AG04449 (cell line): ENCODE measurements around the gene DCAF15.

Experiments
- CTCF ChIA-PET: fragments of 350-600 bp; formaldehyde crosslinking; extraction: SDS; loops from one replicate; lab custom pipeline; 2021; ENCODE audit warnings: antibody characterized with exemption; lab: Yijun Ruan, JAX
- POLR2A ChIA-PET: fragments of 400-600, 350-600 bp; formaldehyde crosslinking; extraction: SDS; loops from one replicate; lab custom pipeline; 2020; ENCODE audit warnings: antibody characterized with exemption, inconsistent platforms; lab: Yijun Ruan, JAX
- DNase-seq: peaks from one replicate; pipeline ENCODE4 v3.0.0-alpha.2; 2010; ENCODE audit warnings: low read depth, low spot score
- H3K4me3 ChIP-seq: 2 replicates; pipeline ENCODE4 v1.5.1; 2011; ENCODE audit warnings: low read depth, mild to moderate bottlenecking, control low read depth, low read length
- TF ChIP-seq, protein P1 (sequence below): IDR thresholded peaks from one replicate; pipeline ENCODE4 v1.5.1; 2011; ENCODE audit warnings: mild to moderate bottlenecking, moderate library complexity, low read length, control low read depth, inconsistent platforms; ENCODE audit not compliant: insufficient read depth; ENCODE audit errors: missing control alignments

The DCAF15 gene

GRCh38 chr19:13955662-13956364 is 3.5 kb downstream of the DCAF15 start:
- DNase-seq = no peak
- ChIA-PET CTCF (interaction anchor here (1.1 kb wide), 1 partner anchor 117 kb away, joined by 3 read pairs; the partner anchor contains the start of gene MISP3), POLR2A (no interaction called here)
- TF ChIP-seq, protein P1, sequence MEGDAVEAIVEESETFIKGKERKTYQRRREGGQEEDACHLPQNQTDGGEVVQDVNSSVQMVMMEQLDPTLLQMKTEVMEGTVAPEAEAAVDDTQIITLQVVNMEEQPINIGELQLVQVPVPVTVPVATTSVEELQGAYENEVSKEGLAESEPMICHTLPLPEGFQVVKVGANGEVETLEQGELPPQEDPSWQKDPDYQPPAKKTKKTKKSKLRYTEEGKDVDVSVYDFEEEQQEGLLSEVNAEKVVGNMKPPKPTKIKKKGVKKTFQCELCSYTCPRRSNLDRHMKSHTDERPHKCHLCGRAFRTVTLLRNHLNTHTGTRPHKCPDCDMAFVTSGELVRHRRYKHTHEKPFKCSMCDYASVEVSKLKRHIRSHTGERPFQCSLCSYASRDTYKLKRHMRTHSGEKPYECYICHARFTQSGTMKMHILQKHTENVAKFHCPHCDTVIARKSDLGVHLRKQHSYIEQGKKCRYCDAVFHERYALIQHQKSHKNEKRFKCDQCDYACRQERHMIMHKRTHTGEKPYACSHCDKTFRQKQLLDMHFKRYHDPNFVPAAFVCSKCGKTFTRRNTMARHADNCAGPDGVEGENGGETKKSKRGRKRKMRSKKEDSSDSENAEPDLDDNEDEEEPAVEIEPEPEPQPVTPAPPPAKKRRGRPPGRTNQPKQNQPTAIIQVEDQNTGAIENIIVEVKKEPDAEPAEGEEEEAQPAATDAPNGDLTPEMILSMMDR = no peak
- no peak overlapping the region for H3K4me3 ChIP-seq

DNA sequence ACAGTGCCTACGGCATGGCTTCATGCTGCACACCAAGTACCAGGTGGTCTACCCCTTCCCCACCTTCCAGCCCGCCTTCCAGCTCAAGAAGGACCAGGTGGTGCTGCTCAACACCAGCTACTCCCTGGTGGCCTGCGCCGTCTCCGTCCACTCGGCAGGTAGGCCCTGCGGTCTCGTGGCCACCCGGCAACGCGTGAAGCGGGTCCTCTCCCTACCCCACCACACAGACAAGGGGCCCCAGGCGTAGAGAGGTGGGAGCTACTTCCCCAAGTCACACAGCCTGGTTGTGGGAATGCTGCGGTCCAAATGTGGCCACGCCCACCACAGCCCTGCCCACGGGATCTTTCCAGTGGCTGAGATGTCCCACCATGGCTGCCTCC is 4.0 kb downstream of the DCAF15 start:
- POLR2A ChIA-PET = no interaction called here
- CTCF ChIA-PET = interaction anchor here (1.1 kb wide), 1 partner anchor 116 kb away, joined by 3 read pairs; the partner anchor contains the start of gene MISP3
- TF ChIP-seq, protein P1 = no peak
- H3K4me3 ChIP-seq = no peak overlapping the region
- DNase-seq = no peak

DNA sequence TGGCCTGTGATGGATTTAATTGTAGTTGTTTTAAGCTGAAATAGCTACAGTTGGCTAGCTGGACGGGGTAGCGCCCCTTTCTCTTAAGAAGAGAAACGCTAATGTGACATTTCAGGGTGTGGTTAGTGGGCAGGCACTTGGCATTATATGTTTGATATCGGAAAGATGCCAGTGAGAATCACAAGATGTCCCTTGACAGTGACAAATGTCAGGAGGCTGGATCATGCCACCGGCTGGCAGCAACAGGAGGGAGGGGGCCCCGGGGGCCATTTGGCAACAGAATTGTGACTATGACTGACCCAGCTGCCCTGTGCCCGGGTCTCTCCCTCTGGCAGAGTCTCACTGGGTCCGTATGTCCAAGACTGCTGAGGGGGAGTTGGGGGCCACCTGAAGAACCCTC is 4.7 kb downstream of the DCAF15 start:
- POLR2A ChIA-PET = no interaction called here

GRCh38 chr19:13958043-13958442 is 5.7 kb downstream of the DCAF15 start:
- POLR2A ChIA-PET = no interaction called here
- CTCF ChIA-PET = interaction anchor here (1.3 kb wide), 1 partner anchor 74 kb away, joined by 3 read pairs; the partner anchor contains the start of gene IL27RA
- H3K4me3 ChIP-seq = no peak overlapping the region
- TF ChIP-seq, protein P1 = no peak
- DNase-seq = no peak

More for the DNA sequence above, 4.7 kb downstream of the DCAF15 start:
- no peak for DNase-seq
- CTCF ChIA-PET = interaction anchor here (1.1 kb wide), 1 partner anchor 116 kb away, joined by 3 read pairs; the partner anchor contains the start of gene MISP3
- no peak overlapping the region for H3K4me3 ChIP-seq
- TF ChIP-seq, protein P1 = no peak

GRCh38 chr19:13959141-13959961 is 7.0 kb downstream of the DCAF15 start:
- ChIA-PET CTCF (interaction anchor here (0.6 to 1.0 kb wide), 2 partner anchors 17 to 79 kb away, joined by 3 to 4 read pairs; no protein-coding TSS in a partner anchor), POLR2A (no interaction called here)
- TF ChIP-seq, protein P1 = no peak
- DNase-seq = no peak
- no peak overlapping the region for H3K4me3 ChIP-seq
